Panc1 (cell line): ENCODE results near the gene NRROS.
A peak's percentile ranks its signal among the peaks of the same experiment; 100 is the strongest.

ENCODE experiments used
- CTCF ChIP-seq: fragments of 450-650 bp; IDR thresholded peaks from 2 replicates; pipeline ENCODE4 v1.5.1; 2017; ENCODE audit warnings: mild to moderate bottlenecking
- POLR2AphosphoS5 ChIP-seq: IDR thresholded peaks from 2 replicates; pipeline ENCODE4 v1.6.1; 2012; ENCODE audit warnings: mild to moderate bottlenecking, low read depth, low read length, moderate library complexity
- REST ChIP-seq, 2 experiments: IDR thresholded peaks; 2 replicates each; pipeline ENCODE4 v1.6.1; 2011 to 2012; ENCODE audit warnings: low read depth in 2 of 2, control low read depth in 1 of 2, low read length in 1 of 2, mild to moderate bottlenecking in 1 of 2, moderate library complexity in 1 of 2; ENCODE audit not compliant: insufficient read depth in 1 of 2
- TCF7L2 ChIP-seq: IDR thresholded peaks from 2 replicates; pipeline ENCODE4 v1.6.1; 2011; ENCODE audit warnings: mild to moderate bottlenecking, low read depth, low read length, inconsistent platforms

- TF ChIP-seq CTCF (peak; percentile 93), POLR2AphosphoS5 (no peak), REST (IDR thresholded peaks at IDR 0.05; ENCODE audit: insufficient read depth in 1 of 2, low read depth in 2 of 2, low read length in 1 of 2) (no peak), TCF7L2 (no peak)
These were observed 45.3 kb downstream of the NRROS start for GRCh38 chr3:196684548-196685407.
